ENCODE measurements around the gene CACNB4.

DNA sequence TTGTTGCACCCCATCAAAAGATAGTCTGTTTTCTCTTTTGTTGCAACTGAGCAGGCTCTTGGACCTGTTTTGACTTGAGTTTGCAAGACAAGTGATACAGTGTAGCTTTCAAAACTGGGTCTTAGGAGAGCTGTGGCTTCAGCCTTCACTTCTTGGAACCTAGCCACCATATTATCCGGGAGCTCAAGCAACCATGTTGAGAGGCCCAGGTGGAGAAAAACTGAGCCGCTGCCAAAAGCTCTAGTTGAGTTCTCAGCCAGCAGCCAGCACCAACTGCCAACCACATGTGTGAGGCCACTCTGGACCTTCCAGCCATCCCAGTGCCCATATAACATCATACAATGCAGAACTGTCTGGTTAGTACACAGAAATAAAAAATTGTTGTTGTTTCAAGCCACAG is 5.4 kb downstream of the CACNB4 start:
- no peak for TF ChIP-seq POLR2A (IDR thresholded peaks at IDR 0.05)
- TF ChIP-seq, protein P1, sequence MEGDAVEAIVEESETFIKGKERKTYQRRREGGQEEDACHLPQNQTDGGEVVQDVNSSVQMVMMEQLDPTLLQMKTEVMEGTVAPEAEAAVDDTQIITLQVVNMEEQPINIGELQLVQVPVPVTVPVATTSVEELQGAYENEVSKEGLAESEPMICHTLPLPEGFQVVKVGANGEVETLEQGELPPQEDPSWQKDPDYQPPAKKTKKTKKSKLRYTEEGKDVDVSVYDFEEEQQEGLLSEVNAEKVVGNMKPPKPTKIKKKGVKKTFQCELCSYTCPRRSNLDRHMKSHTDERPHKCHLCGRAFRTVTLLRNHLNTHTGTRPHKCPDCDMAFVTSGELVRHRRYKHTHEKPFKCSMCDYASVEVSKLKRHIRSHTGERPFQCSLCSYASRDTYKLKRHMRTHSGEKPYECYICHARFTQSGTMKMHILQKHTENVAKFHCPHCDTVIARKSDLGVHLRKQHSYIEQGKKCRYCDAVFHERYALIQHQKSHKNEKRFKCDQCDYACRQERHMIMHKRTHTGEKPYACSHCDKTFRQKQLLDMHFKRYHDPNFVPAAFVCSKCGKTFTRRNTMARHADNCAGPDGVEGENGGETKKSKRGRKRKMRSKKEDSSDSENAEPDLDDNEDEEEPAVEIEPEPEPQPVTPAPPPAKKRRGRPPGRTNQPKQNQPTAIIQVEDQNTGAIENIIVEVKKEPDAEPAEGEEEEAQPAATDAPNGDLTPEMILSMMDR (IDR thresholded peaks at IDR 0.05), result no peak
